ENCODE data around the gene GPER1. TPM values are rescaled to one million over a fixed set of nuclear protein-coding genes. Genes with fewer than 3 reads are reported as not detected.

GPER1 gene
- total RNA-seq, 1 donor from 2014 or later = 26.0 TPM

GRCh38 chr7:1129431-1129830, 41.5 kb downstream of the GPER1 start:
- no peaks in the 10 kb centered on the region for H3K27me3 ChIP-seq (ENCODE audit: low read depth)
- DNase-seq (peak; percentile 18), ATAC-seq (no peak)
- no peak overlapping the region for H3K27ac ChIP-seq
- H3K36me3 ChIP-seq = peaks cover 19% of the 10 kb centered on the region
- H3K4me1 ChIP-seq = no peaks in the 10 kb centered on the region
- no peak for TF ChIP-seq CTCF (IDR thresholded peaks at IDR 0.05)
- no peak overlapping the region for H3K4me3 ChIP-seq
- no peaks in the 10 kb centered on the region for H3K9me3 ChIP-seq
- intact Hi-C loops (cut with DNase I) = no loop called here

GRCh38 chr7:1130021-1130990, 42.4 kb downstream of the GPER1 start:
- H3K9me3 ChIP-seq = no peaks in the 10 kb centered on the region
- H3K4me1 ChIP-seq = no peaks in the 10 kb centered on the region
- no peak overlapping the region for H3K27ac ChIP-seq
- intact Hi-C loops (cut with DNase I) = no loop called here
- DNase-seq = peak; percentile 38
- no peaks in the 10 kb centered on the region for H3K27me3 ChIP-seq (ENCODE audit: low read depth)
- no peak overlapping the region for H3K4me3 ChIP-seq
- TF ChIP-seq CTCF (IDR thresholded peaks at IDR 0.05) = no peak
- peak in 1 of 2 donors; percentile 19 for ATAC-seq
- peaks cover 17% of the 10 kb centered on the region for H3K36me3 ChIP-seq

- no peak for TF ChIP-seq CTCF (IDR thresholded peaks at IDR 0.05)
- peaks cover 6% of the 10 kb centered on the region for H3K36me3 ChIP-seq
- ATAC-seq = no peak
- no peak overlapping the region for H3K27ac ChIP-seq
- peaks cover 2% of the 10 kb centered on the region for H3K4me1 ChIP-seq
- H3K9me3 ChIP-seq = no peaks in the 10 kb centered on the region
- no peak for DNase-seq
- no peaks in the 10 kb centered on the region for H3K27me3 ChIP-seq (ENCODE audit: low read depth)
- no peak overlapping the region for H3K4me3 ChIP-seq
- intact Hi-C loops (cut with DNase I) = no loop called here
These were observed 43.8 kb downstream of the GPER1 start for GRCh38 chr7:1131471-1132265.

- H3K27ac ChIP-seq = no peak overlapping the region
- DNase-seq (no peak), ATAC-seq (no peak)
- H3K9me3 ChIP-seq = no peaks in the 10 kb centered on the region
- H3K36me3 ChIP-seq = no peaks in the 10 kb centered on the region
- peaks cover 19% of the 10 kb centered on the region for H3K4me1 ChIP-seq
- H3K4me3 ChIP-seq = no peak overlapping the region
- intact Hi-C loops (cut with DNase I) = no loop called here
- no peaks in the 10 kb centered on the region for H3K27me3 ChIP-seq (ENCODE audit: low read depth)
- no peak for TF ChIP-seq CTCF (IDR thresholded peaks at IDR 0.05)
These were observed 47.0 kb downstream of the GPER1 start for GRCh38 chr7:1134951-1135350.

- no peak for DNase-seq
- no peak for TF ChIP-seq CTCF (IDR thresholded peaks at IDR 0.05)
- no peak for ATAC-seq
- no peaks in the 10 kb centered on the region for H3K27me3 ChIP-seq (ENCODE audit: low read depth)
- intact Hi-C loops (cut with DNase I) = no loop called here
- H3K4me1 ChIP-seq = peaks cover 19% of the 10 kb centered on the region
- H3K36me3 ChIP-seq = no peaks in the 10 kb centered on the region
- no peaks in the 10 kb centered on the region for H3K9me3 ChIP-seq
- peak overlapping the region; percentile 84 for H3K4me3 ChIP-seq
- H3K27ac ChIP-seq = no peak overlapping the region
These were observed 49.1 kb downstream of the GPER1 start for GRCh38 chr7:1136841-1137516.
